ENCODE measurements around the gene ZNF516. TPM values are rescaled to one million over a fixed set of nuclear protein-coding genes. Genes with fewer than 3 reads are reported as not detected.

Gene ZNF516
- total and polyA plus RNA-seq, 4 donors, result 2.5 to 12.2 (median 7.6) TPM

DNA sequence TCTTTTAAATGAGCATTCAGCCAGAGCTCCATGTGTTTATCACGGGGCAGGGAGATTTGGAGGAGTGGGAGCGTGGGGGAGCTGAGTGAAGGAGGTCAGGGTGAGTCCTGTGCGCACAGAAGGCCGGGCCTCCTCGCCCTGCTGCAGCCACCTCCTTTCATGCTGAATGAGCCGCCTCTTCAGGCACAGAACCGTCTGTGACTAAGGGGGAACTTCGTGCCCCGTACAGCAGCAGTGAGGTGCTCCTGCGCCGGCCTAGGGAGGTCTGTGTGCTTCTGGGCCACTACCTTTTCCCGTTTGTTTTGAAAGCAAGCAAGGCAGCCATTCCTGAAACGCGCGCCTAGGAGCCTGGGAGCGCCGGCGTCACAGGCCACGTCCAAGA, 27.1 kb upstream of the ZNF516 start:
- 92% methylated on average over 19 of the region's 19 CpGs for WGBS
- no peaks in the 10 kb centered on the region for H3K27me3 ChIP-seq (ENCODE audit: control insufficient read depth in 4 of 4, insufficient read depth in 4 of 4, low read length in 3 of 4)

DNA sequence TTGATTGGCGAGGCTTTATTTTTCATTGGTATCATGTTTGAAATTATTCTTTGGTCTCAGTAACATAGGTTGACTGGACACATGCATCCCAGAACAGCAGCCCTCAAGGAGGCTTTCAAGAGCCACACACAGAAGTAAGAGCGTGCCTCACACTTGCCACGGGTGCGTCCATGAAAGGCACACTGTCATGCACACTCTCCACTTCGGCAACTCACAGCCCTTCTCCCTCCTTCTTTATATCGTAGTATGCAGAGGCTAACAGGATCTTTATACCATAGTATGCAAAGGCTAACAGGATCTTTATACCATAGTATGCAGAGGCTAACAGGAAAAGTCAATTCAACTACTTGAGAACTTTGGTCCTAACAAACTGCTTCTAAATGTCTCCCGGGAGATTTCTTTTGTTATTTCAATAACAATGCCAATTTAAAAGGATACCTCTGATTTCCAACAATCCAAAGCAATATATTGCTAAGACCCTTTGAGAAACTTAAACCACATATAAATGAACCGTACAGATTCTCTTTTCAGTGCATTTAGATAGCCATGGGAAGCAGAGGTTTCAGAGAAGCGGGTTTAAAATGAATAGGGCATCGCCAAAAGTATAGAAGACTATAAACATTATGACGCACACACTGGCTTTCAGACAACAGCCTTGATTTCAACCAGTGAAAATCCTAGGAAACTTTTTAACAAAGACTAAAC, 26.5 kb upstream of the ZNF516 start:
- no peak for DNase-seq (ENCODE audit: low spot score)
- H3K36me3 ChIP-seq (ENCODE audit: control insufficient read depth in 4 of 4, insufficient read depth in 3 of 4, low read depth in 1 of 4, low read length in 3 of 4), result no peaks in the 10 kb centered on the region
- H3K9ac ChIP-seq (ENCODE audit: low read depth in 1 of 2, low read length in 2 of 2), result no peak overlapping the region
- TF ChIP-seq HNF4G (IDR thresholded peaks at IDR 0.05) (no peak), TAF1 (conservative IDR thresholded peaks at IDR 0.05) (no peak), ATF3 (IDR thresholded peaks at IDR 0.05) (no peak), JUND (IDR thresholded peaks at IDR 0.05) (no peak), NR2F2 (IDR thresholded peaks at IDR 0.05) (no peak), MAX (IDR thresholded peaks at IDR 0.05) (no peak), FOXA2 (IDR thresholded peaks at IDR 0.05) (no peak), RXRA (IDR thresholded peaks at IDR 0.05) (no peak), YY1 (IDR thresholded peaks at IDR 0.05) (no peak), EGR1 (IDR thresholded peaks at IDR 0.05; ENCODE audit: low read depth in 2 of 2) (no peak), HNF4A (conservative IDR thresholded peaks at IDR 0.05) (no peak), SP1 (IDR thresholded peaks at IDR 0.05) (no peak)
- H3K4me3 ChIP-seq (ENCODE audit: low read depth in 1 of 3, low read length in 3 of 3), result no peak overlapping the region
- H3K4me1 ChIP-seq (ENCODE audit: control insufficient read depth in 4 of 4, insufficient read depth in 4 of 4, low read length in 3 of 4), result peaks cover 0 to 9% (median 5%) of the 10 kb centered on the region in 4 donors
- no peaks in the 10 kb centered on the region for H3K27me3 ChIP-seq (ENCODE audit: control insufficient read depth in 4 of 4, insufficient read depth in 4 of 4, low read length in 3 of 4)
- WGBS, result 89% methylated on average over 11 of the region's 11 CpGs
- H3K27ac ChIP-seq (ENCODE audit: low read depth in 1 of 2, low read length in 2 of 2), result no peak overlapping the region
- H3K9me3 ChIP-seq (ENCODE audit: control insufficient read depth in 4 of 4, low read length in 3 of 4), result no peaks in the 10 kb centered on the region

More for the DNA sequence above, 27.1 kb upstream of the ZNF516 start:
- no peak overlapping the region for H3K27ac ChIP-seq (ENCODE audit: low read depth in 1 of 2, low read length in 2 of 2)
- H3K9me3 ChIP-seq (ENCODE audit: control insufficient read depth in 4 of 4, low read length in 3 of 4), result no peaks in the 10 kb centered on the region
- H3K4me3 ChIP-seq (ENCODE audit: low read depth in 1 of 3, low read length in 3 of 3), result no peak overlapping the region
- no peaks in the 10 kb centered on the region for H3K36me3 ChIP-seq (ENCODE audit: control insufficient read depth in 4 of 4, insufficient read depth in 3 of 4, low read depth in 1 of 4, low read length in 3 of 4)
- DNase-seq (ENCODE audit: low spot score), result no peak
- peaks cover 0 to 9% (median 5%) of the 10 kb centered on the region in 4 donors for H3K4me1 ChIP-seq (ENCODE audit: control insufficient read depth in 4 of 4, insufficient read depth in 4 of 4, low read length in 3 of 4)
- TF ChIP-seq SP1 (IDR thresholded peaks at IDR 0.05), result no peak
- TF ChIP-seq YY1 (IDR thresholded peaks at IDR 0.05), result no peak
- no peak for TF ChIP-seq NR2F2 (IDR thresholded peaks at IDR 0.05)
- no peak for TF ChIP-seq ZBTB33 (IDR thresholded peaks at IDR 0.05)
- no peak for TF ChIP-seq JUND (IDR thresholded peaks at IDR 0.05)
- no peak overlapping the region for H3K9ac ChIP-seq (ENCODE audit: low read depth in 1 of 2, low read length in 2 of 2)

- peak overlapping the region in 1 of 3 donors; percentile 35 for H3K4me3 ChIP-seq (ENCODE audit: low read depth in 1 of 3, low read length in 3 of 3)
- TF ChIP-seq TAF1 (conservative IDR thresholded peaks at IDR 0.05) (no peak), EGR1 (IDR thresholded peaks at IDR 0.05; ENCODE audit: low read depth in 2 of 2) (no peak), JUND (IDR thresholded peaks at IDR 0.05) (no peak), FOXA2 (IDR thresholded peaks at IDR 0.05) (no peak), FOXA1 (IDR thresholded peaks at IDR 0.05) (no peak), ZBTB33 (IDR thresholded peaks at IDR 0.05) (no peak), HNF4A (conservative IDR thresholded peaks at IDR 0.05) (no peak), REST (IDR thresholded peaks at IDR 0.05) (no peak), HNF4G (IDR thresholded peaks at IDR 0.05) (no peak)
- H3K36me3 ChIP-seq (ENCODE audit: control insufficient read depth in 4 of 4, insufficient read depth in 3 of 4, low read depth in 1 of 4, low read length in 3 of 4), result no peaks in the 10 kb centered on the region
- WGBS, result 56% methylated on average over 18 of the region's 18 CpGs
- no peaks in the 10 kb centered on the region for H3K9me3 ChIP-seq (ENCODE audit: control insufficient read depth in 4 of 4, low read length in 3 of 4)
- DNase-seq (ENCODE audit: low spot score), result no peak
- H3K4me1 ChIP-seq (ENCODE audit: control insufficient read depth in 4 of 4, insufficient read depth in 4 of 4, low read length in 3 of 4), result peaks cover 0 to 4% (median 0%) of the 10 kb centered on the region in 4 donors
- H3K27ac ChIP-seq (ENCODE audit: low read depth in 1 of 2, low read length in 2 of 2), result no peak overlapping the region
- H3K27me3 ChIP-seq (ENCODE audit: control insufficient read depth in 4 of 4, insufficient read depth in 4 of 4, low read length in 3 of 4), result no peaks in the 10 kb centered on the region
- H3K9ac ChIP-seq (ENCODE audit: low read depth in 1 of 2, low read length in 2 of 2), result no peak overlapping the region
These were observed 24.0 kb upstream of the ZNF516 start for GRCh38 chr18:76518860-76519538.

Data from liver (tissue), 9 donors.